HepG2 (cell line): ENCODE results near the gene NUP62. TPM values are rescaled to one million over a fixed set of nuclear protein-coding genes. Genes with fewer than 3 reads are reported as not detected.

Source experiments
- ATAC-seq: fragments of 200-7000 bp; cut with Tn5 transposase; 3 replicates; pipeline ENCODE4 v1.9.1; 2020; ENCODE audit warnings: mild to moderate bottlenecking, moderate library complexity
- BruUV-seq: library from RNA; stranded (reverse); fragments of 400-500 nt; replicated peaks from 2 replicates; lab custom pipeline; 2021; lab: Mats Ljungman, UMichigan
- CTCF ChIA-PET: fragments of 300-600 bp; formaldehyde crosslinking; extraction: SDS; loops from one replicate; lab custom pipeline; 2021; ENCODE audit warnings: low total read pairs, inconsistent platforms, low intra/inter-chr PET ratio; lab: Yijun Ruan, JAX
- POLR2A ChIA-PET: fragments of 350-600 bp; sonication (Branson Sonifier 250); formaldehyde crosslinking; loops from one replicate; lab custom pipeline; 2020; ENCODE audit warnings: antibody characterized with exemption, inconsistent platforms; lab: Yijun Ruan, JAX
- DNase-seq: peaks from one replicate; pipeline ENCODE4 v3.0.0-alpha.2; 2015; ENCODE audit warnings: low spot score
- FAIRE-seq: peaks from 3 replicates; lab custom pipeline; 2011; peaks lifted over from hg19 to GRCh38; lab: Jason Lieb, UNC
- H2AFZ ChIP-seq: one replicate; pipeline ENCODE4 v1.6.1; 2011; ENCODE audit warnings: low read length, inconsistent platforms
- H3K27ac ChIP-seq: fragments of 300-600 bp; 3 replicates; pipeline ENCODE4 v1.8.0; 2011; ENCODE audit warnings: mixed run types, mild to moderate bottlenecking, mixed read lengths, low read length, inconsistent platforms; ENCODE audit not compliant: insufficient read depth; ENCODE audit errors: extremely low read length
- H3K27me3 ChIP-seq, 2 experiments: fragments of 200-600 bp in 1 of 2; 2 replicates in 1 of 2; 3 replicates in 1 of 2; pipeline versions ENCODE4 v1.6.0 to v1.8.0; 2011; ENCODE audit warnings: low read length in 2 of 2, mild to moderate bottlenecking in 2 of 2, moderate library complexity in 2 of 2, inconsistent platforms in 1 of 2; ENCODE audit not compliant: insufficient read depth in 2 of 2, control insufficient read depth in 1 of 2
- H3K36me3 ChIP-seq, 2 experiments: fragments of 200-600 bp in 1 of 2; replicated peaks in 1 of 2; 2 replicates in 1 of 2; 3 replicates in 1 of 2; pipeline versions ENCODE4 v1.5.1 to v1.8.0; 2011; ENCODE audit warnings: low read length in 2 of 2, inconsistent platforms in 1 of 2; ENCODE audit not compliant: insufficient read depth in 2 of 2, control insufficient read depth in 1 of 2
- H3K4me1 ChIP-seq: 2 replicates; pipeline ENCODE4 v1.5.1; 2012; ENCODE audit warnings: low read length, inconsistent platforms; ENCODE audit not compliant: insufficient read depth
- H3K4me2 ChIP-seq: 2 replicates; pipeline ENCODE4 v1.6.0; 2011; ENCODE audit warnings: low read depth, low read length, inconsistent platforms
- H3K4me3 ChIP-seq, 3 experiments: fragments of 200-600 bp in 1 of 3; sonication (generic), shearing (Covaris generic) in 1 of 3; replicated peaks in 1 of 3; 2 replicates each; pipeline ENCODE4 v1.5.1; 2011 to 2016; ENCODE audit warnings: low read length in 3 of 3, inconsistent platforms in 2 of 3, low read depth in 2 of 3, mild to moderate bottlenecking in 2 of 3, control low read depth in 1 of 3, mixed read lengths in 1 of 3; ENCODE audit not compliant: insufficient read depth in 1 of 3
- H3K79me2 ChIP-seq: one replicate; pipeline ENCODE4 v1.6.1; 2011; ENCODE audit warnings: low read length, inconsistent platforms; ENCODE audit not compliant: insufficient read depth
- H3K9ac ChIP-seq: 2 replicates; pipeline ENCODE4 v1.6.0; 2011; ENCODE audit warnings: mild to moderate bottlenecking, low read depth, low read length, inconsistent platforms; ENCODE audit not compliant: insufficient read depth
- H3K9me3 ChIP-seq: 2 replicates; pipeline ENCODE4 v1.5.1; 2012; ENCODE audit warnings: mild to moderate bottlenecking, low read length
- H4K20me1 ChIP-seq: 2 replicates; pipeline ENCODE4 v1.6.0; 2011; ENCODE audit warnings: inconsistent platforms, mild to moderate bottlenecking, low read length, moderate library complexity; ENCODE audit not compliant: insufficient read depth
- BHLHE40 ChIP-seq: IDR thresholded peaks from 2 replicates; pipeline ENCODE4 v1.6.1; 2011; ENCODE audit warnings: low read length, improper control_type of control experiment
- BRF2 ChIP-seq: sonication (generic); formaldehyde crosslinking; IDR thresholded peaks from 2 replicates; pipeline ENCODE4 v1.8.1; 2022; ENCODE audit warnings: mild to moderate bottlenecking, missing genetic modification reagents
- CREB1 ChIP-seq, 2 experiments: fragments of 450-650 bp in 1 of 2; IDR thresholded peaks; 2 replicates each; pipeline ENCODE4 v1.6.1; 2016 to 2017; ENCODE audit warnings: control low read depth in 1 of 2, mild to moderate bottlenecking in 1 of 2, missing compliant biosample characterization in 1 of 2, missing genetic modification characterization in 1 of 2
- ERF ChIP-seq: IDR thresholded peaks from 2 replicates; pipeline ENCODE4 v1.6.1; 2018; ENCODE audit warnings: missing biosample characterization, missing genetic modification reagents
- FOXA1 ChIP-seq, 2 experiments: fragments of 450-650 bp in 1 of 2; sonication (generic) in 1 of 2; formaldehyde crosslinking in 1 of 2; IDR thresholded peaks; 2 replicates each; pipeline versions ENCODE4 v1.4.0 to v1.6.1; 2016 to 2020; ENCODE audit warnings: missing genetic modification reagents in 1 of 2
- GFI1 ChIP-seq: sonication (generic); formaldehyde crosslinking; IDR thresholded peaks from 2 replicates; pipeline ENCODE4 v1.5.0; 2020; ENCODE audit warnings: missing genetic modification reagents, mild to moderate bottlenecking, borderline replicate concordance
- NCOR1 ChIP-seq: fragments of 200-600 bp; sonication (generic); IDR thresholded peaks from 2 replicates; pipeline ENCODE4 v1.7.0; 2017; ENCODE audit warnings: antibody characterized with exemption, low read length, borderline replicate concordance
- NFE2L1 ChIP-seq: sonication (generic); formaldehyde crosslinking; IDR thresholded peaks from 2 replicates; pipeline ENCODE4 v1.4.0; 2020; ENCODE audit warnings: missing genetic modification reagents, mild to moderate bottlenecking, borderline replicate concordance
- SMC3 ChIP-seq: IDR thresholded peaks from 2 replicates; pipeline ENCODE4 v1.6.1; 2011; ENCODE audit warnings: low read length, improper control_type of control experiment
- TRAFD1 ChIP-seq: sonication (generic); formaldehyde crosslinking; IDR thresholded peaks from 2 replicates; pipeline ENCODE4 v1.5.1; 2020; ENCODE audit warnings: missing genetic modification reagents, mild to moderate bottlenecking, borderline replicate concordance
- ZNF589 ChIP-seq: sonication (generic); formaldehyde crosslinking; conservative IDR thresholded peaks from 2 replicates; pipeline ENCODE4 v1.8.0; 2022; ENCODE audit warnings: mild to moderate bottlenecking, moderate library complexity, missing genetic modification reagents
- ZNF878 ChIP-seq: sonication (generic); formaldehyde crosslinking; IDR thresholded peaks from 2 replicates; pipeline ENCODE4 v1.8.1; 2023; ENCODE audit warnings: mild to moderate bottlenecking, missing genetic modification reagents, moderate library complexity
- WGBS: methylation state at CpG from one replicate; pipeline ENCODE4 v1.1.6; 2017; ENCODE audit warnings: low lambda C conversion rate; 5-methylcytosine and 5-hydroxymethylcytosine counted together
- in situ Hi-C: cut with HindIII; loops from 2 replicates; pipeline ENCODE4 v1.10.0; 2017; ENCODE audit warnings: low pct_unique_long_range_greater_than_20kb; ENCODE audit not compliant: extremely low pct_ligation_motif_present
- intact Hi-C: fragments of 100-400 bp; cut with micrococcal nuclease; formaldehyde crosslinking; loops from one replicate; pipeline ENCODE4 v1.10.0; 2022; ENCODE audit not compliant: unreplicated experiment
- polyA plus RNA-seq, 8 experiments: library from polyadenylated mRNA; depleted of rRNA in 3 of 8; stranded (reverse) in 7 of 8; unstranded in 1 of 8; fragments of >200 nt; fragmentation: Illumina TruSeq in 4 of 8; extraction: Trizol in 4 of 8; gene quantifications; 2 replicates each; pipeline versions ENCODE4 v1.2.1 to v1.2.3, GENCODE V29; 2011 to 2016; ENCODE audit warnings: low read depth in 4 of 8, missing spikeins in 1 of 8, mixed read lengths in 1 of 8; ENCODE audit not compliant: insufficient read depth in 1 of 8
- total RNA-seq, 5 experiments: library from RNA; depleted of rRNA; stranded (reverse); fragments of >200 nt; fragmentation: Illumina TruSeq; extraction: Trizol; gene quantifications; 2 replicates each; pipeline ENCODE4 v1.2.3, GENCODE V29; 2016; ENCODE audit warnings: low read depth in 1 of 5
- TF ChIP-seq, protein P1 (sequence below): sonication (generic); formaldehyde crosslinking; IDR thresholded peaks from 2 replicates; pipeline ENCODE4 v1.5.1; 2020; ENCODE audit warnings: mild to moderate bottlenecking, missing genetic modification reagents, moderate library complexity

The NUP62 gene
- total and polyA plus RNA-seq, 2 of the 13 experiments (the other 11 are each of a cell fraction or from before 2014, with no cell fraction given), result 16.5 to 41.5 TPM

- peaks cover 64% of the 10 kb centered on the region for H3K4me1 ChIP-seq
- H3K36me3 ChIP-seq, result no peaks in the 10 kb centered on the region
- intact Hi-C loops (no loop called here), in situ Hi-C loops (no loop called here)
- WGBS, result 47% methylated on average over 11 of the region's 11 CpGs
- no peak overlapping the region for H3K4me2 ChIP-seq
- TF ChIP-seq GFI1 (peak; percentile 79), FOXA1 (IDR thresholded peaks at IDR 0.05) (no peak), FOXA1 (CRISPR knock-in tag; IDR thresholded peaks at IDR 0.05) (0 out of 2 replicates have a peak, but pooled peaks have one; percentile 22), CREB1 (IDR thresholded peaks at IDR 0.05) (peak; percentile 17; the same call in 1 of the 2 replicates), CREB1 (CRISPR knock-in tag; IDR thresholded peaks at IDR 0.05) (no peak), ERF (no peak), NCOR1 (no peak)
- H4K20me1 ChIP-seq, result no peaks in the 10 kb centered on the region
- no peaks in the 10 kb centered on the region for H3K9me3 ChIP-seq
- no peak for DNase-seq
- no peak for FAIRE-seq
- no peak overlapping the region for H3K27ac ChIP-seq
- H3K27me3 ChIP-seq, result peaks cover 0 to 31% of the 10 kb centered on the region in 2 experiments; a peak in 3 of 5 replicates
- H2AFZ ChIP-seq, result no peak overlapping the region
- ATAC-seq, result no peak
- no peaks in the 10 kb centered on the region for H3K79me2 ChIP-seq
- POLR2A ChIA-PET, result interaction anchor here (1.3 to 2.9 kb wide), 2 partner anchors 21 to 26 kb away, joined by 4 to 17 read pairs; partner anchors contain the start of genes ATF5 and NUP62
- no peak overlapping the region for H3K9ac ChIP-seq
- BruUV-seq, result no TSS peak
- CTCF ChIA-PET, result no interaction called here
- no peak overlapping the region for H3K4me3 ChIP-seq
Observed at GRCh38 chr19:49954933-49955332, 25.6 kb upstream of the NUP62 start.

DNA sequence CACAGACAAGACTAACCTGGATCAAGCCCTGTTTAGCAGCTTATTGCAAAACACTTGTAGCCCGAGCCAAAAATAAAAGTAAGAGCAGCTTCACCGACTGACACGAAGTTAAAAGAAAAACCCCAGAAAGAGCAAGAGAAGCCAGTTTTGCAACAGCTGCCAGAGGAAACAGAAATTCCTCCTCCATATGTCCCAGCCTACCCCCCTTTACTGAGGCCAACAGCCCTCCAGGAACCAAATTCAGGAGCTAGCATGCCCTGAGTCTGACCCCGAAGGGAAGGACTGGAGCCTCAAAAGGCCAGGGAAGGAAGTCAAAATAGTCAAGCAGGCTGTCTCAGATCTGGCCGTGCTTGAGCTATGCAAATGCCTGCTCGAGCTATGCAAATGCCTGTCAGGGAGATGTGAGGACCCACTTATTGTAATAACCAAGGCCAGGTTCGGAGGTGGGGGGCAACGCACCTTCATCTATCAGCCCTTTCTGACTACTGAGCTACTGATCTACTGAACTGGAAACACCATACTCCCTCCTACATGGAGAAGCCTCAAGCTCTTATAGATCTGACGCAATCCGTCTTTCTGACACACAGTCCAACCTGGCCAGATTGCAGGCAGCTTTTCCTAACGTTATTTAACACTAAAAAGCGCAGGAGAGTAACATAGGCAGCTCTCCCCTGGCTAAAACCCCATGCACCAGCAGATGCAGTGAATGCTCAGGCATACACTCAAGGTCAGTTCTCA, 25.0 kb upstream of the NUP62 start:
- no TSS peak for BruUV-seq
- POLR2A ChIA-PET, result interaction anchor here (1.3 to 2.9 kb wide), 2 partner anchors 22 to 25 kb away, joined by 4 to 17 read pairs; partner anchors contain the start of genes ATF5 and NUP62
- Histone ChIP-seq H4K20me1 (no peaks in the 10 kb centered on the region), H3K4me3 (peak overlapping the region in 2 of 3 experiments; percentile 0 to 31; a peak in 1 of 6 replicates), H3K9me3 (no peaks in the 10 kb centered on the region), H3K79me2 (no peaks in the 10 kb centered on the region), H3K4me2 (peak overlapping the region; percentile 57), H3K36me3 (no peaks in the 10 kb centered on the region), H3K4me1 (peaks cover 64% of the 10 kb centered on the region), H3K9ac (no peak overlapping the region), H3K27me3 (peaks cover 0 to 36% of the 10 kb centered on the region in 2 experiments; a peak in 3 of 5 replicates), H2AFZ (no peak overlapping the region), H3K27ac (no peak overlapping the region)
- DNase-seq (peak; percentile 14), ATAC-seq (peak; percentile 19; the same call in 1 of the 3 replicates), FAIRE-seq (peak; percentile 34)
- intact Hi-C loops (no loop called here), in situ Hi-C loops (no loop called here)
- CTCF ChIA-PET, result no interaction called here
- 7% methylated on average over 5 of the region's 12 CpGs for WGBS
- TF ChIP-seq NFE2L1 (CRISPR knock-in tag) (no peak), BRF2 (CRISPR knock-in tag) (no peak), BHLHE40 (no peak), ZNF589 (CRISPR knock-in tag) (no peak), TRAFD1 (CRISPR knock-in tag) (no peak), SMC3 (no peak), ZNF878 (CRISPR knock-in tag) (no peak)
- TF ChIP-seq, protein P1, sequence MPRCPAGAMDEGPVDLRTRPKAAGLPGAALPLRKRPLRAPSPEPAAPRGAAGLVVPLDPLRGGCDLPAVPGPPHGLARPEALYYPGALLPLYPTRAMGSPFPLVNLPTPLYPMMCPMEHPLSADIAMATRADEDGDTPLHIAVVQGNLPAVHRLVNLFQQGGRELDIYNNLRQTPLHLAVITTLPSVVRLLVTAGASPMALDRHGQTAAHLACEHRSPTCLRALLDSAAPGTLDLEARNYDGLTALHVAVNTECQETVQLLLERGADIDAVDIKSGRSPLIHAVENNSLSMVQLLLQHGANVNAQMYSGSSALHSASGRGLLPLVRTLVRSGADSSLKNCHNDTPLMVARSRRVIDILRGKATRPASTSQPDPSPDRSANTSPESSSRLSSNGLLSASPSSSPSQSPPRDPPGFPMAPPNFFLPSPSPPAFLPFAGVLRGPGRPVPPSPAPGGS (CRISPR knock-in tag), result no peak
